HepG2 (cell line): ENCODE measurements around the gene SYVN1. TPM values are rescaled to one million over a fixed set of nuclear protein-coding genes. Genes with fewer than 3 reads are reported as not detected.

Experiments
- AHR ChIP-seq: IDR thresholded peaks from 2 replicates; pipeline ENCODE4 v1.6.1; 2018; ENCODE audit warnings: missing genetic modification reagents, missing compliant biosample characterization
- ATAD3A ChIP-seq: sonication (generic); formaldehyde crosslinking; IDR thresholded peaks from 2 replicates; pipeline ENCODE4 v1.4.0; 2020; ENCODE audit warnings: missing genetic modification reagents
- BHLHE40 ChIP-seq: IDR thresholded peaks from 2 replicates; pipeline ENCODE4 v1.6.1; 2011; ENCODE audit warnings: low read length, improper control_type of control experiment
- CCDC6 ChIP-seq: sonication (generic); formaldehyde crosslinking; IDR thresholded peaks from 2 replicates; pipeline ENCODE4 v1.8.1; 2022; ENCODE audit warnings: mild to moderate bottlenecking, missing genetic modification reagents, moderate library complexity
- DBP ChIP-seq: sonication (generic); formaldehyde crosslinking; IDR thresholded peaks from 2 replicates; pipeline ENCODE4 v1.4.0; 2020; ENCODE audit warnings: missing genetic modification reagents; ENCODE audit errors: not compliant biosample characterization
- ELF4 ChIP-seq: sonication (generic); formaldehyde crosslinking; IDR thresholded peaks from 2 replicates; pipeline ENCODE4 v1.5.0; 2020; ENCODE audit warnings: missing genetic modification reagents, mild to moderate bottlenecking, moderate library complexity, borderline replicate concordance
- FOXK2 ChIP-seq: fragments of 450-650 bp; IDR thresholded peaks from 2 replicates; pipeline ENCODE4 v1.6.1; 2016
- GATAD2A ChIP-seq: IDR thresholded peaks from 2 replicates; pipeline ENCODE4 v1.6.1; 2016
- IRF2 ChIP-seq: IDR thresholded peaks from 2 replicates; pipeline ENCODE4 v1.6.1; 2018; ENCODE audit warnings: missing genetic modification reagents, missing compliant biosample characterization
- JUN ChIP-seq: sonication (generic); formaldehyde crosslinking; IDR thresholded peaks from 2 replicates; pipeline ENCODE4 v1.4.0; 2020; ENCODE audit warnings: mild to moderate bottlenecking, missing genetic modification reagents
- LRRFIP1 ChIP-seq: sonication (generic); formaldehyde crosslinking; conservative IDR thresholded peaks from 2 replicates; pipeline ENCODE4 v1.4.0; 2020; ENCODE audit warnings: missing genetic modification reagents
- MEIS2 ChIP-seq: sonication (generic); formaldehyde crosslinking; IDR thresholded peaks from 2 replicates; pipeline ENCODE4 v1.9.0; 2021; ENCODE audit warnings: mild to moderate bottlenecking, missing genetic modification reagents
- NFE2L2 ChIP-seq: fragments of 150-350 bp; IDR thresholded peaks from 2 replicates; pipeline ENCODE4 v1.6.1; 2014; ENCODE audit warnings: low read length
- POLR2AphosphoS5 ChIP-seq: IDR thresholded peaks from 2 replicates; pipeline ENCODE4 v1.6.1; 2012; ENCODE audit warnings: low read depth, low read length
- TCF7 ChIP-seq: sonication (generic); IDR thresholded peaks from 2 replicates; pipeline ENCODE4 v1.6.1; 2016; ENCODE audit warnings: antibody characterized with exemption, low read depth
- ZBTB21 ChIP-seq: sonication (generic); formaldehyde crosslinking; IDR thresholded peaks from 2 replicates; pipeline ENCODE4 v1.4.0; 2020; ENCODE audit warnings: missing genetic modification reagents
- ZC3H4 ChIP-seq: sonication (generic); formaldehyde crosslinking; IDR thresholded peaks from 2 replicates; pipeline ENCODE4 v1.4.0; 2020; ENCODE audit warnings: missing genetic modification reagents, borderline replicate concordance
- ZNF136 ChIP-seq: sonication (generic); formaldehyde crosslinking; IDR thresholded peaks from 2 replicates; pipeline ENCODE4 v1.8.1; 2022; ENCODE audit warnings: low read depth, mild to moderate bottlenecking, moderate library complexity, missing genetic modification reagents
- ZNF451 ChIP-seq: sonication (generic); formaldehyde crosslinking; IDR thresholded peaks from 2 replicates; pipeline ENCODE4 v1.5.0; 2020; ENCODE audit warnings: mild to moderate bottlenecking, missing genetic modification reagents
- ZNF501 ChIP-seq: sonication (generic); formaldehyde crosslinking; IDR thresholded peaks from 2 replicates; pipeline ENCODE4 v1.5.1; 2020; ENCODE audit warnings: mild to moderate bottlenecking, moderate library complexity, missing genetic modification reagents
- ZNF674 ChIP-seq: sonication (generic); formaldehyde crosslinking; IDR thresholded peaks from 2 replicates; pipeline ENCODE4 v1.5.0; 2020; ENCODE audit warnings: low read depth, mild to moderate bottlenecking, missing genetic modification reagents
- ZNF772 ChIP-seq: sonication (generic); formaldehyde crosslinking; IDR thresholded peaks from 2 replicates; pipeline ENCODE4 v1.5.0; 2020; ENCODE audit warnings: mild to moderate bottlenecking, missing genetic modification reagents
- polyA plus RNA-seq, 8 experiments: library from polyadenylated mRNA; depleted of rRNA in 3 of 8; stranded (reverse) in 7 of 8; unstranded in 1 of 8; fragments of >200 nt; fragmentation: Illumina TruSeq in 4 of 8; extraction: Trizol in 4 of 8; gene quantifications; 2 replicates each; pipeline versions ENCODE4 v1.2.1 to v1.2.3, GENCODE V29; 2011 to 2016; ENCODE audit warnings: low read depth in 4 of 8, missing spikeins in 1 of 8, mixed read lengths in 1 of 8; ENCODE audit not compliant: insufficient read depth in 1 of 8
- total RNA-seq, 5 experiments: library from RNA; depleted of rRNA; stranded (reverse); fragments of >200 nt; fragmentation: Illumina TruSeq; extraction: Trizol; gene quantifications; 2 replicates each; pipeline ENCODE4 v1.2.3, GENCODE V29; 2016; ENCODE audit warnings: low read depth in 1 of 5
- TF ChIP-seq, protein P1 (sequence below): sonication (generic); formaldehyde crosslinking; conservative IDR thresholded peaks from 2 replicates; pipeline ENCODE4 v1.4.0; 2020; ENCODE audit warnings: mild to moderate bottlenecking, missing genetic modification reagents, moderate library complexity

Gene SYVN1
- total and polyA plus RNA-seq, 2 of the 13 experiments (the other 11 are each of a cell fraction or from before 2014, with no cell fraction given) = 10.3 to 22.5 TPM

DNA sequence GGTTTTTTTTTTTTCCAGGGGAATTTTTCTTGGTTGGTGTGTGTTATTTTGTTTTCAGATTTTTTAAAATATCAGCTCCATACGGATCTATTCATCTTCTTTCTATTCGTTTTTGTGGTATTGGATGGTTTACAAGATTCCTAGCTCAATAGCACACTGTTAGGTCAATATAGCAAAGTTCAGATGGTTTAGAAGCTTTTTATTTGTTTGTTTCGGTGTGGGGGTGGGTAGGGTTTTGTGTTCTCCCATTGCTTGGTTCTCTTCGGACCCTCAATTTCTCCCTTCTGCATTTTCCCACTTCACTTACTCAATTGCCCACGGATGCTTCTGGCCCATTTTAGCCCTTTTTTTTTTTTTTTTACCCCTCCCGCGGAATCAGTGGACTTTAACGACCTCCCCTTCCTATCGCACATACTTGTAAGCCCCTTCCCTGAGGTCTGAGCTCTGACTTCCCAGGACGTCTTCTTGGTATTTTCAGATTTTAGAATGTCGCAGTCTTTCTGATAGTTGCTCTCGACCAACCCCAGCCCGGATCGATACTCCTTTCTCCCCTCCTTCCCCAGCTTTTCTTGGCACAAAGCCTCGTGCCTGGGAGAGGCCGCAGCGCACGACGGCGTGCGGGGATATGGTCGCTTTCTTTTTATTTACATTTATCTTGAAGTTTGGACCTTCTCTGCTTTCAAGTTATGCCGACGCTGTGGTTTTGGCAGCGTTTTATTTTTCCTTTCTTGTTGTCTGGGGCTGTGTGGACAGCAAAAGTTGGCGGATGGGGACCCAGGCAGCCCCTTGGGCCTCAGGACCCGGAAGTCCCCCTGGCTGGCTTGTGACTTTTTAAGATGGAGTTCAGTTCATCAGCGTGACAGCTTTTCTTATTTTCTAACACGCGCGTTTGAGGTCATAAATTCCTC lies 31.3 kb upstream of the SYVN1 start (continued):
- TF ChIP-seq ZNF674 (CRISPR knock-in tag) (no peak), ELF4 (CRISPR knock-in tag) (peak; percentile 70; the same call in 1 of the 2 replicates), DBP (CRISPR knock-in tag) (no peak), JUN (CRISPR knock-in tag) (0 out of 2 replicates have a peak, but pooled peaks have one; percentile 26), ZBTB21 (CRISPR knock-in tag) (no peak), NFE2L2 (no peak), ZC3H4 (CRISPR knock-in tag) (no peak), ATAD3A (CRISPR knock-in tag) (no peak), TCF7 (peak; percentile 91), IRF2 (CRISPR knock-in tag) (0 out of 2 replicates have a peak, but pooled peaks have one; percentile 38), MEIS2 (CRISPR knock-in tag) (no peak), CCDC6 (CRISPR knock-in tag) (no peak), AHR (CRISPR knock-in tag) (no peak), POLR2AphosphoS5 (peak; percentile 38), GATAD2A (peak; percentile 90), ZNF136 (CRISPR knock-in tag) (0 out of 2 replicates have a peak, but pooled peaks have one; percentile 82), ZNF451 (CRISPR knock-in tag) (no peak), ZNF772 (CRISPR knock-in tag) (peak; percentile 39; the same call in 1 of the 2 replicates), ZNF501 (CRISPR knock-in tag) (peak; percentile 80), BHLHE40 (peak; percentile 75), FOXK2 (peak; percentile 72), LRRFIP1 (CRISPR knock-in tag) (no peak)
- TF ChIP-seq, protein P1, sequence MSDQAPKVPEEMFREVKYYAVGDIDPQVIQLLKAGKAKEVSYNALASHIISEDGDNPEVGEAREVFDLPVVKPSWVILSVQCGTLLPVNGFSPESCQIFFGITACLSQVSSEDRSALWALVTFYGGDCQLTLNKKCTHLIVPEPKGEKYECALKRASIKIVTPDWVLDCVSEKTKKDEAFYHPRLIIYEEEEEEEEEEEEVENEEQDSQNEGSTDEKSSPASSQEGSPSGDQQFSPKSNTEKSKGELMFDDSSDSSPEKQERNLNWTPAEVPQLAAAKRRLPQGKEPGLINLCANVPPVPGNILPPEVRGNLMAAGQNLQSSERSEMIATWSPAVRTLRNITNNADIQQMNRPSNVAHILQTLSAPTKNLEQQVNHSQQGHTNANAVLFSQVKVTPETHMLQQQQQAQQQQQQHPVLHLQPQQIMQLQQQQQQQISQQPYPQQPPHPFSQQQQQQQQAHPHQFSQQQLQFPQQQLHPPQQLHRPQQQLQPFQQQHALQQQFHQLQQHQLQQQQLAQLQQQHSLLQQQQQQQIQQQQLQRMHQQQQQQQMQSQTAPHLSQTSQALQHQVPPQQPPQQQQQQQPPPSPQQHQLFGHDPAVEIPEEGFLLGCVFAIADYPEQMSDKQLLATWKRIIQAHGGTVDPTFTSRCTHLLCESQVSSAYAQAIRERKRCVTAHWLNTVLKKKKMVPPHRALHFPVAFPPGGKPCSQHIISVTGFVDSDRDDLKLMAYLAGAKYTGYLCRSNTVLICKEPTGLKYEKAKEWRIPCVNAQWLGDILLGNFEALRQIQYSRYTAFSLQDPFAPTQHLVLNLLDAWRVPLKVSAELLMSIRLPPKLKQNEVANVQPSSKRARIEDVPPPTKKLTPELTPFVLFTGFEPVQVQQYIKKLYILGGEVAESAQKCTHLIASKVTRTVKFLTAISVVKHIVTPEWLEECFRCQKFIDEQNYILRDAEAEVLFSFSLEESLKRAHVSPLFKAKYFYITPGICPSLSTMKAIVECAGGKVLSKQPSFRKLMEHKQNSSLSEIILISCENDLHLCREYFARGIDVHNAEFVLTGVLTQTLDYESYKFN (CRISPR knock-in tag) = peak; percentile 96
